Activated CD8-positive, alpha-beta memory T cell treated with anti-CD3 and anti-CD28 coated beads, Interleukin-2, amount 10 ng/mL, durations not matched to agents 7 days and 5 days (primary cell): Measurements from ENCODE around the gene FDX2. TPM values are rescaled to one million over a fixed set of nuclear protein-coding genes. Genes with fewer than 3 reads are reported as not detected.

Experiments
- ATAC-seq: fragments of 150-1000 bp; cut with Tn5 transposase; one replicate; pipeline ENCODE4 v1.10.0; 2021; ENCODE audit warnings: moderate library complexity
- CTCF ChIA-PET: fragments of 350-600 bp; sonication (Branson Sonifier 250); formaldehyde crosslinking; loops from one replicate; lab custom pipeline; 2021; ENCODE audit warnings: antibody characterized with exemption; lab: Charles Lee
- DNase-seq: peaks from one replicate; pipeline ENCODE4 v3.0.0-alpha.2; 2020
- H3K27ac Mint-ChIP-seq: one replicate; pipeline ENCODE4 v1.8.0; 2021; ENCODE audit warnings: mild to moderate bottlenecking, mixed read lengths
- H3K27me3 Mint-ChIP-seq: one replicate; pipeline ENCODE4 v1.8.0; 2021; ENCODE audit warnings: mixed read lengths
- H3K36me3 Mint-ChIP-seq: one replicate; pipeline ENCODE4 v1.8.0; 2021; ENCODE audit warnings: mild to moderate bottlenecking, mixed read lengths
- H3K4me1 Mint-ChIP-seq: one replicate; pipeline ENCODE4 v1.8.0; 2021; ENCODE audit warnings: mixed read lengths
- H3K4me3 Mint-ChIP-seq: one replicate; pipeline ENCODE4 v1.8.0; 2021; ENCODE audit warnings: mild to moderate bottlenecking, moderate library complexity, mixed read lengths
- H3K9me3 Mint-ChIP-seq: one replicate; pipeline ENCODE4 v1.8.0; 2022; ENCODE audit warnings: low read depth, mixed read lengths
- total RNA-seq, 2 experiments: library from RNA; stranded (reverse); gene quantifications; one replicate each; pipeline ENCODE4 v1.2.3, GENCODE V29; 2021

FDX2 gene
- 10 to 100 TPM in 1 of 2 experiments, 1 to 10 TPM in 1; 7.4 to 11.1 TPM for total RNA-seq

GRCh38 chr19:10315335-10316214 lies at the start of gene FDX2:
FDX2 (minus strand) TSS chr19:10316015; CDS start chr19:10315996, 19 bp downstream.
- no peaks in the 10 kb centered on the region for H3K9me3 Mint-ChIP-seq
- no peaks in the 10 kb centered on the region for H3K27me3 Mint-ChIP-seq
- CTCF ChIA-PET, result interaction anchor here (0.7 to 1.0 kb wide), 5 partner anchors 36 to 73 kb away, joined by 3 to 4 read pairs (median 3); partner anchors contain the start of gene ICAM1
- peaks cover 19% of the 10 kb centered on the region for H3K36me3 Mint-ChIP-seq
- H3K4me1 Mint-ChIP-seq, result peaks cover 15% of the 10 kb centered on the region
- ATAC-seq (peak; percentile 91), DNase-seq (peak; percentile 91)
- peak within 1 kb of the TSS; percentile 58 for H3K27ac Mint-ChIP-seq
- H3K4me3 Mint-ChIP-seq, result peak within 1 kb of the TSS; percentile 74

- CTCF ChIA-PET, result interaction anchor here (1.0 kb wide), 1 partner anchor 25 kb away, joined by 3 read pairs; no protein-coding TSS in a partner anchor
- Mint-ChIP-seq H3K36me3 (peaks cover 38% of the 10 kb centered on the region), H3K27me3 (no peaks in the 10 kb centered on the region), H3K9me3 (no peaks in the 10 kb centered on the region), H3K27ac (no peak overlapping the region), H3K4me3 (no peak overlapping the region), H3K4me1 (peaks cover 18% of the 10 kb centered on the region)
- ATAC-seq (no peak), DNase-seq (no peak)
These were observed 49.7 kb upstream of the FDX2 start for GRCh38 chr19:10365518-10365917.

GRCh38 chr19:10364644-10365043 lies 48.8 kb upstream of the FDX2 start:
- DNase-seq (no peak), ATAC-seq (no peak)
- H3K4me3 Mint-ChIP-seq, result no peak overlapping the region
- CTCF ChIA-PET, result no interaction called here
- H3K4me1 Mint-ChIP-seq, result peaks cover 18% of the 10 kb centered on the region
- no peak overlapping the region for H3K27ac Mint-ChIP-seq
- no peaks in the 10 kb centered on the region for H3K27me3 Mint-ChIP-seq
- H3K36me3 Mint-ChIP-seq, result peaks cover 38% of the 10 kb centered on the region
- no peaks in the 10 kb centered on the region for H3K9me3 Mint-ChIP-seq

GRCh38 chr19:10363789-10364281 lies 48.0 kb upstream of the FDX2 start:
- H3K4me3 Mint-ChIP-seq, result no peak overlapping the region
- no peaks in the 10 kb centered on the region for H3K27me3 Mint-ChIP-seq
- no peaks in the 10 kb centered on the region for H3K9me3 Mint-ChIP-seq
- H3K36me3 Mint-ChIP-seq, result peaks cover 35% of the 10 kb centered on the region
- ATAC-seq (no peak), DNase-seq (no peak)
- H3K4me1 Mint-ChIP-seq, result peaks cover 12% of the 10 kb centered on the region
- H3K27ac Mint-ChIP-seq, result no peak overlapping the region
- CTCF ChIA-PET, result no interaction called here

- no peak overlapping the region for H3K27ac Mint-ChIP-seq
- peaks cover 3% of the 10 kb centered on the region for H3K4me1 Mint-ChIP-seq
- no peak for ATAC-seq
- no peaks in the 10 kb centered on the region for H3K9me3 Mint-ChIP-seq
- DNase-seq, result no peak
- no peak overlapping the region for H3K4me3 Mint-ChIP-seq
- H3K27me3 Mint-ChIP-seq, result no peaks in the 10 kb centered on the region
- CTCF ChIA-PET, result interaction anchor here (1.6 kb wide), 1 partner anchor 26 kb away, joined by 4 read pairs; no protein-coding TSS in a partner anchor
- peaks cover 25% of the 10 kb centered on the region for H3K36me3 Mint-ChIP-seq
These were observed 46.4 kb upstream of the FDX2 start for GRCh38 chr19:10362259-10362658.

- Mint-ChIP-seq H3K27me3 (no peaks in the 10 kb centered on the region), H3K36me3 (peaks cover 21% of the 10 kb centered on the region), H3K4me3 (no peak overlapping the region), H3K27ac (no peak overlapping the region), H3K9me3 (no peaks in the 10 kb centered on the region), H3K4me1 (peaks cover 3% of the 10 kb centered on the region)
- ATAC-seq, result no peak
- CTCF ChIA-PET, result interaction anchor here (1.6 kb wide), 1 partner anchor 27 kb away, joined by 4 read pairs; no protein-coding TSS in a partner anchor
- no peak for DNase-seq
These were observed 45.8 kb upstream of the FDX2 start for GRCh38 chr19:10361569-10362011.

- no peak overlapping the region for H3K27ac Mint-ChIP-seq
- H3K9me3 Mint-ChIP-seq, result no peaks in the 10 kb centered on the region
- CTCF ChIA-PET, result no interaction called here
- DNase-seq (no peak), ATAC-seq (no peak)
- H3K4me1 Mint-ChIP-seq, result no peaks in the 10 kb centered on the region
- no peak overlapping the region for H3K4me3 Mint-ChIP-seq
- peaks cover 35% of the 10 kb centered on the region for H3K36me3 Mint-ChIP-seq
- no peaks in the 10 kb centered on the region for H3K27me3 Mint-ChIP-seq
These were observed 40.6 kb upstream of the FDX2 start for GRCh38 chr19:10356431-10356830.

GRCh38 chr19:10353793-10354391 lies 38.1 kb upstream of the FDX2 start:
- peak; percentile 53 for ATAC-seq

GRCh38 chr19:10352764-10353671 lies 37.2 kb upstream of the FDX2 start:
- no peaks in the 10 kb centered on the region for H3K9me3 Mint-ChIP-seq
- H3K27ac Mint-ChIP-seq, result no peak overlapping the region
- H3K4me1 Mint-ChIP-seq, result no peaks in the 10 kb centered on the region
- CTCF ChIA-PET, result interaction anchor here (0.5 kb wide), 1 partner anchor 209 kb away, joined by 3 read pairs; no protein-coding TSS in a partner anchor
- no peak overlapping the region for H3K4me3 Mint-ChIP-seq
- DNase-seq, result no peak
- no peaks in the 10 kb centered on the region for H3K27me3 Mint-ChIP-seq
- ATAC-seq, result peak; percentile 33
- peaks cover 28% of the 10 kb centered on the region for H3K36me3 Mint-ChIP-seq

More at GRCh38 chr19:10353793-10354391, 38.1 kb upstream of the FDX2 start:
- Mint-ChIP-seq H3K4me3 (no peak overlapping the region), H3K27ac (no peak overlapping the region), H3K27me3 (no peaks in the 10 kb centered on the region), H3K36me3 (peaks cover 28% of the 10 kb centered on the region), H3K4me1 (no peaks in the 10 kb centered on the region), H3K9me3 (no peaks in the 10 kb centered on the region)
- DNase-seq, result peak; percentile 54
- CTCF ChIA-PET, result interaction anchor here (0.5 kb wide), 1 partner anchor 208 kb away, joined by 3 read pairs; no protein-coding TSS in a partner anchor

GRCh38 chr19:10346509-10346908 lies 30.7 kb upstream of the FDX2 start:
- Mint-ChIP-seq H3K27ac (no peak overlapping the region), H3K9me3 (no peaks in the 10 kb centered on the region), H3K4me3 (no peak overlapping the region), H3K36me3 (peaks cover 2% of the 10 kb centered on the region), H3K4me1 (no peaks in the 10 kb centered on the region), H3K27me3 (no peaks in the 10 kb centered on the region)
- DNase-seq (no peak), ATAC-seq (no peak)
- CTCF ChIA-PET, result no interaction called here

GRCh38 chr19:10344780-10345179 lies 29.0 kb upstream of the FDX2 start:
- H3K27ac Mint-ChIP-seq, result no peak overlapping the region
- H3K4me3 Mint-ChIP-seq, result no peak overlapping the region
- no peak for ATAC-seq
- H3K9me3 Mint-ChIP-seq, result no peaks in the 10 kb centered on the region
- H3K36me3 Mint-ChIP-seq, result no peaks in the 10 kb centered on the region
- DNase-seq, result no peak
- H3K27me3 Mint-ChIP-seq, result no peaks in the 10 kb centered on the region
- peaks cover 9% of the 10 kb centered on the region for H3K4me1 Mint-ChIP-seq
- CTCF ChIA-PET, result interaction anchor here (0.8 to 3.3 kb wide), 2 partner anchors 44 to 86 kb away, joined by 3 to 10 read pairs; no protein-coding TSS in a partner anchor

- Mint-ChIP-seq H3K9me3 (no peaks in the 10 kb centered on the region), H3K36me3 (peaks cover 2% of the 10 kb centered on the region), H3K4me3 (no peak overlapping the region), H3K27ac (no peak overlapping the region), H3K4me1 (peaks cover 22% of the 10 kb centered on the region), H3K27me3 (no peaks in the 10 kb centered on the region)
- DNase-seq, result no peak
- CTCF ChIA-PET, result interaction anchor here (1.1 to 3.3 kb wide), 3 partner anchors 10 to 85 kb away, joined by 3 to 10 read pairs (median 6); partner anchors contain the start of gene RAVER1
- no peak for ATAC-seq
These were observed 27.7 kb upstream of the FDX2 start for GRCh38 chr19:10343495-10343894.
